B cell (primary cell): ENCODE results near the gene DCHS2. TPM values are rescaled to one million over a fixed set of nuclear protein-coding genes. Genes with fewer than 3 reads are reported as not detected.

Experiments
- ATAC-seq: fragments of 200-7000 bp; cut with Tn5 transposase; one replicate; pipeline ENCODE4 v1.10.0; 2021; ENCODE audit warnings: low read depth, mild to moderate bottlenecking, moderate number of reproducible peaks, moderate library complexity
- CTCF ChIA-PET: fragments of 350-600 bp; sonication (Branson Sonifier 250); formaldehyde crosslinking; loops from one replicate; lab custom pipeline; 2021; ENCODE audit warnings: antibody characterized with exemption, inconsistent platforms; lab: Charles Lee
- POLR2A ChIA-PET: fragments of 350-600 bp; sonication (Branson Sonifier 250); formaldehyde crosslinking; loops from one replicate; lab custom pipeline; 2021; ENCODE audit warnings: antibody characterized with exemption; lab: Charles Lee
- DNase-seq: peaks from one replicate; pipeline ENCODE4 v3.0.0; 2013
- H2AFZ ChIP-seq: 2 replicates; pipeline ENCODE4 v1.6.1; 2012; ENCODE audit warnings: mild to moderate bottlenecking, low read depth, low read length; ENCODE audit not compliant: insufficient read depth, poor library complexity, severe bottlenecking
- H3K27ac ChIP-seq, 2 donors: 1 replicate in 1 of 2; 2 replicates in 1 of 2; pipeline ENCODE4 v1.5.1; 2012 to 2013; ENCODE audit warnings: low read length in 2 of 2, mild to moderate bottlenecking in 2 of 2, moderate library complexity in 1 of 2
- H3K27me3 ChIP-seq, 4 experiments: fragments of 200-600 bp in 1 of 4; sonication (generic) in 1 of 4; replicated peaks in 1 of 4; 1 replicate in 2 of 4; 2 replicates in 2 of 4; pipeline versions ENCODE4 v1.6.1 to v1.7.0; 2013 to 2016; ENCODE audit warnings: low read length in 3 of 4, mild to moderate bottlenecking in 2 of 4, mixed read lengths in 1 of 4, moderate library complexity in 1 of 4; ENCODE audit not compliant: insufficient read depth in 4 of 4, control insufficient read depth in 3 of 4; ENCODE audit errors: control extremely low read depth in 1 of 4
- H3K36me3 ChIP-seq, 2 experiments: replicated peaks in 1 of 2; 1 replicate in 1 of 2; 2 replicates in 1 of 2; pipeline versions ENCODE4 v1.6.1 to v1.7.1; 2013; ENCODE audit warnings: low read length in 1 of 2; ENCODE audit not compliant: insufficient read depth in 2 of 2, control insufficient read depth in 1 of 2; ENCODE audit errors: control extremely low read depth in 1 of 2, extremely low read depth in 1 of 2
- H3K4me1 ChIP-seq, 2 donors: fragments of 200-600 bp in 1 of 2; sonication (generic) in 1 of 2; 1 replicate in 1 of 2; 2 replicates in 1 of 2; pipeline versions ENCODE4 v1.5.1 to v1.6.1; 2013 to 2017; ENCODE audit warnings: low read length in 2 of 2; ENCODE audit not compliant: control insufficient read depth in 2 of 2, insufficient read depth in 2 of 2
- H3K4me2 ChIP-seq: replicated peaks from 2 replicates; pipeline ENCODE3; 2012; ENCODE audit warnings: mild to moderate bottlenecking, low read depth, low read length; ENCODE audit not compliant: poor library complexity, severe bottlenecking
- H3K4me3 ChIP-seq, 5 experiments: fragments of 200-600 bp in 1 of 5; sonication (generic) in 1 of 5; 1 replicate in 3 of 5; 2 replicates in 2 of 5; pipeline versions ENCODE4 v1.5.1 to v1.7.0; 2011 to 2016; ENCODE audit warnings: low read length in 4 of 5, mild to moderate bottlenecking in 4 of 5, low read depth in 2 of 5, control low read depth in 1 of 5, moderate library complexity in 1 of 5; ENCODE audit not compliant: insufficient read depth in 1 of 5; ENCODE audit errors: control extremely low read depth in 1 of 5, extremely low read depth in 1 of 5
- H3K79me2 ChIP-seq: fragments of 200-600 bp; sonication (generic); one replicate; pipeline ENCODE4 v1.6.0; 2016; ENCODE audit warnings: low read length; ENCODE audit not compliant: control insufficient read depth, insufficient read depth
- H3K9ac ChIP-seq: fragments of 200-600 bp; sonication (generic); 2 replicates; pipeline ENCODE4 v1.6.1; 2017; ENCODE audit warnings: mild to moderate bottlenecking, low read length, moderate library complexity
- H3K9me3 ChIP-seq, 3 donors: one replicate each; pipeline versions ENCODE4 v1.6.1 to v1.7.1; 2013; ENCODE audit warnings: low read length in 2 of 3; ENCODE audit not compliant: control insufficient read depth in 2 of 3, insufficient read depth in 1 of 3; ENCODE audit errors: control extremely low read depth in 1 of 3
- H4K20me1 ChIP-seq: 2 replicates; pipeline ENCODE4 v1.6.0; 2012; ENCODE audit warnings: mild to moderate bottlenecking, low read length; ENCODE audit not compliant: insufficient read depth, control insufficient read depth, poor library complexity, severe bottlenecking
- H3K27ac Mint-ChIP-seq: one replicate; pipeline ENCODE4 v1.8.0; 2021; ENCODE audit warnings: mixed read lengths
- H3K27me3 Mint-ChIP-seq: one replicate; pipeline ENCODE4 v1.8.0; 2021; ENCODE audit warnings: mixed read lengths
- H3K4me1 Mint-ChIP-seq: one replicate; pipeline ENCODE4 v1.8.0; 2021; ENCODE audit warnings: mixed read lengths
- H3K4me3 Mint-ChIP-seq: one replicate; pipeline ENCODE4 v1.8.0; 2021; ENCODE audit warnings: mixed read lengths
- H3K9me3 Mint-ChIP-seq: one replicate; pipeline ENCODE4 v1.8.0; 2022; ENCODE audit warnings: mixed read lengths; ENCODE audit not compliant: insufficient read depth
- EZH2 ChIP-seq: IDR thresholded peaks from 2 replicates; pipeline ENCODE4 v1.6.1; 2012; ENCODE audit warnings: borderline replicate concordance, low read depth, mild to moderate bottlenecking, moderate library complexity, low read length; ENCODE audit not compliant: insufficient read depth, poor library complexity, severe bottlenecking
- WGBS: methylation state at CpG from one replicate; pipeline ENCODE4 v1.1.5; 2013; ENCODE audit warnings: missing lambda C conversion rate; ENCODE audit not compliant: insufficient coverage; 5-methylcytosine and 5-hydroxymethylcytosine counted together
- intact Hi-C: fragments of 100-400 bp; cut with micrococcal nuclease; formaldehyde crosslinking; loops from one replicate; pipeline ENCODE4 v1.10.0; 2022
- polyA plus RNA-seq: library from polyadenylated mRNA; depleted of rRNA; stranded (reverse); fragments of >200 nt; gene quantifications from 2 replicates; pipeline ENCODE4 v1.2.3, GENCODE V29; 2012
- total RNA-seq, 2 donors: library from RNA; stranded (reverse); fragments of 120-200 nt in 1 of 2; gene quantifications; 1 replicate in 1 of 2; 2 replicates in 1 of 2; pipeline versions ENCODE4 v1.2.3 to v1.2.4, GENCODE V29; 2013 to 2022
- TF ChIP-seq, protein P1 (sequence below): fragments of 200-600 bp; IDR thresholded peaks from one replicate; pipeline ENCODE4 v1.8.0; 2022; ENCODE audit warnings: antibody characterized with exemption, mild to moderate bottlenecking

DCHS2 gene
- total and polyA plus RNA-seq, 2 donors (not counting 1 experiment from before 2014, with no cell fraction given): 0.02 to 0.06 TPM

DNA sequence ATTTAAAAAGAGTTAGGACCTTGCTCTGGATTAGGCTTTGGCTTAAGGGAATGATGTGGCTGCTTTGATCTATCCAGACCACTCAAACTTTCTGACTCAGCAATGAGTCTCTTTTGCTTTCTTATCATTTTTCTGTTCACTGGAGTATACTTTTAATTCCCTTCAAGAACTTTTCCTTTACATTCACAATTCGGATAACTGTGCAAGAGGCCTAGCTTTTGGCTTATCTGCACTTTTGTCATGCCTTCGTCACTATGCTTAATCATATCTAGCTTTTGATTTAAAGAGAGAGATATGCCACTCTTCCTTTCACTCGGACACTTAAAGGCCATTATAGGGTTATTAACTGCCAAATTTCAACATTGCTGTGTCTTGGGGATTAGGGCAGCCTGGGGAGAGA is 147.9 kb downstream of the DCHS2 start:
- no CpG with 5 or more reads among the region's 3 CpGs for WGBS
- CTCF ChIA-PET: interaction anchor here (1.5 kb wide), 1 partner anchor 11 kb away, joined by 3 read pairs; no protein-coding TSS in a partner anchor
- no peak overlapping the region for H2AFZ ChIP-seq
- DNase-seq (no peak), ATAC-seq (no peak)
- Mint-ChIP-seq H3K4me1 (no peaks in the 10 kb centered on the region), H3K27ac (no peak overlapping the region), H3K9me3 (no peaks in the 10 kb centered on the region), H3K27me3 (peaks cover 9% of the 10 kb centered on the region), H3K4me3 (no peak overlapping the region)
- no peaks in the 10 kb centered on the region for H3K36me3 ChIP-seq
- no peaks in the 10 kb centered on the region for H4K20me1 ChIP-seq
- H3K9ac ChIP-seq: no peak overlapping the region
- no peak overlapping the region for H3K27ac ChIP-seq
- H3K4me2 ChIP-seq: no peak overlapping the region
- TF ChIP-seq EZH2: no peak
- TF ChIP-seq, protein P1, sequence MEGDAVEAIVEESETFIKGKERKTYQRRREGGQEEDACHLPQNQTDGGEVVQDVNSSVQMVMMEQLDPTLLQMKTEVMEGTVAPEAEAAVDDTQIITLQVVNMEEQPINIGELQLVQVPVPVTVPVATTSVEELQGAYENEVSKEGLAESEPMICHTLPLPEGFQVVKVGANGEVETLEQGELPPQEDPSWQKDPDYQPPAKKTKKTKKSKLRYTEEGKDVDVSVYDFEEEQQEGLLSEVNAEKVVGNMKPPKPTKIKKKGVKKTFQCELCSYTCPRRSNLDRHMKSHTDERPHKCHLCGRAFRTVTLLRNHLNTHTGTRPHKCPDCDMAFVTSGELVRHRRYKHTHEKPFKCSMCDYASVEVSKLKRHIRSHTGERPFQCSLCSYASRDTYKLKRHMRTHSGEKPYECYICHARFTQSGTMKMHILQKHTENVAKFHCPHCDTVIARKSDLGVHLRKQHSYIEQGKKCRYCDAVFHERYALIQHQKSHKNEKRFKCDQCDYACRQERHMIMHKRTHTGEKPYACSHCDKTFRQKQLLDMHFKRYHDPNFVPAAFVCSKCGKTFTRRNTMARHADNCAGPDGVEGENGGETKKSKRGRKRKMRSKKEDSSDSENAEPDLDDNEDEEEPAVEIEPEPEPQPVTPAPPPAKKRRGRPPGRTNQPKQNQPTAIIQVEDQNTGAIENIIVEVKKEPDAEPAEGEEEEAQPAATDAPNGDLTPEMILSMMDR: no peak
- no peak overlapping the region for H3K4me3 ChIP-seq
- intact Hi-C loops: no loop called here
- H3K4me1 ChIP-seq: no peaks in the 10 kb centered on the region
- no peaks in the 10 kb centered on the region for H3K9me3 ChIP-seq
- POLR2A ChIA-PET: no interaction called here
- no peaks in the 10 kb centered on the region for H3K27me3 ChIP-seq
- no peaks in the 10 kb centered on the region for H3K79me2 ChIP-seq

DNA sequence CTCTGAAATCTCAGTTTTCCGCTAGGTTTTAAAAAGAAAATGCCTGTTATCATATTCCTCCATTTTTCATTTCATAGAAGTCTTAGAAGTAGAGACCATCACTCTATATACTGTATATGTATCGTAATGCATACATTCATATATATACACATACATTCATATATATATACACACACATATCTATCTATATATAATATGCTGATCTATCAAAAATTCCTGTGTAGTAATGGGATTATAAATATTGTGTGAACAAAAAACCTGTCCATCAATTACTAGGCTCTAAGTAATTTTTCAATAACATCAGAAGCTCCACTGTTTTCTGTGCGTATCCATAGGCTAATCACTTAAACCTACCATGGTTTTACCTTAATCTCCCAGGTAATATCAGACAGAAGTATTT is 150.2 kb downstream of the DCHS2 start:
- intact Hi-C loops: no loop called here
- H3K4me1 ChIP-seq: no peaks in the 10 kb centered on the region
- no peaks in the 10 kb centered on the region for H3K79me2 ChIP-seq
- ChIA-PET POLR2A (no interaction called here), CTCF (no interaction called here)
- no peaks in the 10 kb centered on the region for H3K27me3 ChIP-seq
- ATAC-seq (no peak), DNase-seq (no peak)
- Mint-ChIP-seq H3K27me3 (peaks cover 9% of the 10 kb centered on the region), H3K4me1 (no peaks in the 10 kb centered on the region), H3K4me3 (no peak overlapping the region), H3K27ac (no peak overlapping the region), H3K9me3 (no peaks in the 10 kb centered on the region)
- no peaks in the 10 kb centered on the region for H3K36me3 ChIP-seq
- no peak overlapping the region for H2AFZ ChIP-seq
- H3K4me3 ChIP-seq: no peak overlapping the region
- no peak overlapping the region for H3K27ac ChIP-seq
- no peak overlapping the region for H3K9ac ChIP-seq
- no peaks in the 10 kb centered on the region for H3K9me3 ChIP-seq
- no peaks in the 10 kb centered on the region for H4K20me1 ChIP-seq
- TF ChIP-seq EZH2: no peak
- TF ChIP-seq, protein P1: no peak
- H3K4me2 ChIP-seq: no peak overlapping the region
- WGBS: no CpG with 5 or more reads among the region's 3 CpGs
